Amniotic epithelial cell (primary cell): ENCODE measurements around the gene TIPRL.
A peak's percentile ranks its signal among the peaks of the same experiment; 100 is the strongest.

Experiments
- DNase-seq: peaks from one replicate; pipeline ENCODE4 v3.0.0-alpha.2; 2010; ENCODE audit warnings: low read depth

Gene TIPRL

GRCh38 chr1:168178638-168179437 lies at the start of gene TIPRL:
Gene TIPRL, plus strand, starts transcription at chr1:168178962. Its CDS starts 116 bp downstream, at chr1:168179078.
- DNase-seq: peak; percentile 99

- no peak for DNase-seq
Observed at GRCh38 chr1:168129933-168130332, 48.8 kb upstream of the TIPRL start.

- DNase-seq: no peak
Observed at GRCh38 chr1:168134132-168134531, 44.6 kb upstream of the TIPRL start.

GRCh38 chr1:168134642-168135041 lies 44.1 kb upstream of the TIPRL start:
- DNase-seq: no peak

- DNase-seq: no peak
Observed at GRCh38 chr1:168135116-168135920, 43.4 kb upstream of the TIPRL start.

GRCh38 chr1:168135921-168136708 lies 42.6 kb upstream of the TIPRL start:
- DNase-seq: peak; percentile 17

GRCh38 chr1:168136709-168137514 lies 41.9 kb upstream of the TIPRL start, which contains the start of gene GPR161:
Gene GPR161, minus strand, starts transcription at chr1:168136930. Its CDS starts 32,080 bp downstream, at chr1:168104850.
- no peak for DNase-seq

- DNase-seq: no peak
Observed at GRCh38 chr1:168137515-168137821, 41.3 kb upstream of the TIPRL start.

- peak; percentile 43 for DNase-seq
Observed at GRCh38 chr1:168138134-168138533, 40.6 kb upstream of the TIPRL start.

GRCh38 chr1:168139070-168139469 lies 39.7 kb upstream of the TIPRL start:
- no peak for DNase-seq

GRCh38 chr1:168141871-168142385 lies 36.8 kb upstream of the TIPRL start:
- no peak for DNase-seq

- peak; percentile 71 for DNase-seq
Observed at GRCh38 chr1:168145184-168146159, 33.3 kb upstream of the TIPRL start.

GRCh38 chr1:168146160-168146539 lies 32.6 kb upstream of the TIPRL start:
- no peak for DNase-seq

GRCh38 chr1:168146626-168147025 lies 32.1 kb upstream of the TIPRL start:
- DNase-seq: no peak

- no peak for DNase-seq
Observed at GRCh38 chr1:168148916-168149315, 29.8 kb upstream of the TIPRL start.

GRCh38 chr1:168150283-168150682 lies 28.5 kb upstream of the TIPRL start:
- no peak for DNase-seq

GRCh38 chr1:168151935-168152334 lies 26.8 kb upstream of the TIPRL start:
- DNase-seq: no peak

GRCh38 chr1:168154707-168155106 lies 24.1 kb upstream of the TIPRL start:
- DNase-seq: peak; percentile 14

GRCh38 chr1:168155910-168156309 lies 22.9 kb upstream of the TIPRL start:
- DNase-seq: no peak

- DNase-seq: no peak
Observed at GRCh38 chr1:168157638-168158037, 21.1 kb upstream of the TIPRL start.
